ENCODE results near the gene CUX1.
"Not testable (repeated sequence)": the region's sequence is repeated elsewhere in the genome, so short reads cannot be mapped to it uniquely, and the experiment has no call there.

The CUX1 gene

GRCh38 chr7:101803203-101804087, 14.0 kb upstream of the CUX1 start:
- DNase-seq (ENCODE audit: low spot score) = no peak

- DNase-seq (ENCODE audit: low spot score) = no peak
These were observed 13.1 kb upstream of the CUX1 start for GRCh38 chr7:101804088-101804963.

GRCh38 chr7:101804967-101805366, 12.5 kb upstream of the CUX1 start:
- DNase-seq (ENCODE audit: low spot score) = no peak

- no peak for DNase-seq (ENCODE audit: low spot score)
These were observed 4.8 kb upstream of the CUX1 start for GRCh38 chr7:101812595-101812994.

- DNase-seq (ENCODE audit: low spot score) = no peak
These were observed 3.9 kb upstream of the CUX1 start for GRCh38 chr7:101813402-101814019.

GRCh38 chr7:101814081-101814990, 3.1 kb upstream of the CUX1 start:
- DNase-seq (ENCODE audit: low spot score) = peak; percentile 73

GRCh38 chr7:101814991-101815825, 2.2 kb upstream of the CUX1 start:
- DNase-seq (ENCODE audit: low spot score) = peak; percentile 84

- peak; percentile 89 for DNase-seq (ENCODE audit: low spot score)
These were observed 1.4 kb upstream of the CUX1 start for GRCh38 chr7:101815826-101816594.

- DNase-seq (ENCODE audit: low spot score) = peak; percentile 64
These were observed 593 bp upstream of the CUX1 start for GRCh38 chr7:101816595-101817470.

- no peak for DNase-seq (ENCODE audit: low spot score)
These were observed 1.1 kb downstream of the CUX1 start for GRCh38 chr7:101818287-101819071.

- DNase-seq (ENCODE audit: low spot score) = no peak
These were observed 1.8 kb downstream of the CUX1 start for GRCh38 chr7:101819183-101819582.

GRCh38 chr7:101819913-101820522, 2.6 kb downstream of the CUX1 start:
- DNase-seq (ENCODE audit: low spot score) = no peak

- DNase-seq (ENCODE audit: low spot score) = no peak
These were observed 3.3 kb downstream of the CUX1 start for GRCh38 chr7:101820703-101821102.

- DNase-seq (ENCODE audit: low spot score) = not testable (repeated sequence)
These were observed 5.2 kb downstream of the CUX1 start for GRCh38 chr7:101822632-101823031.

GRCh38 chr7:101823096-101823495, 5.7 kb downstream of the CUX1 start:
- no peak for DNase-seq (ENCODE audit: low spot score)

GRCh38 chr7:101823596-101823995, 6.2 kb downstream of the CUX1 start:
- DNase-seq (ENCODE audit: low spot score) = no peak

- DNase-seq (ENCODE audit: low spot score) = no peak
These were observed 7.0 kb downstream of the CUX1 start for GRCh38 chr7:101824440-101824839.
